ENCODE results near the gene MBNL1. TPM values are rescaled to one million over a fixed set of nuclear protein-coding genes. Genes with fewer than 3 reads are reported as not detected.

MBNL1 gene
- total and polyA plus RNA-seq, 2 of the 13 experiments (the other 11 are each of a cell fraction or from before 2014, with no cell fraction given): 27.1 to 55.4 TPM

GRCh38 chr3:152245498-152246170 lies 23.1 kb upstream of the MBNL1 start:
- Histone ChIP-seq H3K27ac (ENCODE audit: extremely low read length, insufficient read depth, low read length) (no peak overlapping the region), H3K4me1 (ENCODE audit: insufficient read depth, low read length) (peaks cover 22% of the 10 kb centered on the region), H3K9me3 (ENCODE audit: low read length) (no peaks in the 10 kb centered on the region), H4K20me1 (ENCODE audit: insufficient read depth, low read length) (no peaks in the 10 kb centered on the region), H2AFZ (ENCODE audit: low read length) (no peak overlapping the region), H3K9ac (ENCODE audit: insufficient read depth, low read depth, low read length) (no peak overlapping the region), H3K4me3 (replicated peaks in 1 of 3; ENCODE audit: insufficient read depth in 1 of 3, low read depth in 2 of 3, low read length in 3 of 3) (no peak overlapping the region), H3K27me3 (ENCODE audit: control insufficient read depth in 1 of 2, insufficient read depth in 2 of 2, low read length in 2 of 2) (no peaks in the 10 kb centered on the region), H3K36me3 (replicated peaks in 1 of 2; ENCODE audit: control insufficient read depth in 1 of 2, insufficient read depth in 2 of 2, low read length in 2 of 2) (no peaks in the 10 kb centered on the region), H3K4me2 (ENCODE audit: low read depth, low read length) (no peak overlapping the region), H3K79me2 (ENCODE audit: insufficient read depth, low read length) (no peaks in the 10 kb centered on the region)
- no peak for ATAC-seq
- WGBS (ENCODE audit: low lambda C conversion rate): 63% methylated on average over 3 of the region's 3 CpGs
- in situ Hi-C loops (cut with HindIII; ENCODE audit: extremely low pct_ligation_motif_present, low pct_unique_long_range_greater_than_20kb) (no loop called here), intact Hi-C loops (cut with micrococcal nuclease; ENCODE audit: unreplicated experiment) (loop anchor here (5.0 kb wide), 1 partner anchor 82 kb away; no protein-coding TSS in a partner anchor)
- no TSS peak for BruUV-seq (replicated peaks)
- no peak for DNase-seq (ENCODE audit: low spot score)
- FAIRE-seq: peak; percentile 42
- POLR2A ChIA-PET: no interaction called here
- CTCF ChIA-PET (ENCODE audit: low intra/inter-chr PET ratio, low total read pairs): no interaction called here
- TF ChIP-seq ZHX2 (IDR thresholded peaks at IDR 0.05; ENCODE audit: low read depth) (no peak), ZHX2 (CRISPR knock-in tag; IDR thresholded peaks at IDR 0.05; ENCODE audit: borderline replicate concordance) (no peak), ZNF615 (CRISPR knock-in tag; IDR thresholded peaks at IDR 0.05; ENCODE audit: borderline replicate concordance) (no peak), ZFP36 (IDR thresholded peaks at IDR 0.05; ENCODE audit: borderline replicate concordance, low read depth, low read length, partially characterized antibody) (no peak), ZNF513 (CRISPR knock-in tag; conservative IDR thresholded peaks at IDR 0.05) (no peak), ZXDC (CRISPR knock-in tag; IDR thresholded peaks at IDR 0.05) (no peak), PRDM15 (CRISPR knock-in tag; IDR thresholded peaks at IDR 0.05) (no peak), ZNF782 (CRISPR knock-in tag; IDR thresholded peaks at IDR 0.05; ENCODE audit: borderline replicate concordance) (no peak)
